ENCODE data around the gene ENPP5. TPM values are rescaled to one million over a fixed set of nuclear protein-coding genes. Genes with fewer than 3 reads are reported as not detected.

Gene ENPP5
- total and polyA plus RNA-seq, 2 of the 13 experiments (the other 11 are each of a cell fraction or from before 2014, with no cell fraction given) = not detected

DNA sequence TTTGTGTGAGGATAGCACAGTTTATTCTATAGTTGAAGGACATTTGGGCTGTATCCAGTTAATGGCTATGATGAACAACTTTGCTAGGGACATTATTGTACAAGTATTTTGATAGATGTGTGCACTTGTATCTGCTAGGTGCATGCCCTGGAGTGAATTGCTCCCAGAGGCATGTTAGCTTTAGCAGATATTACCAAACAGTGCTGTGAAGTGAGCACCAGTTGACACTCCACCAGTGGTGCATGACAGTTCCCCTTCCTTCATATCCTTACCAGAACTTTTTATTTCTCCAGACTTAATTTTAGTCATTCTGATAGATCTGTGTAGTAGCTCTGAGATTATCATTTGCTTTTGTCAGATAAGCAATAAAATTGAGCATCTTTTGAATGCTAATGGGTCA is 48.9 kb upstream of the ENPP5 start (continued):
- no peak for TF ChIP-seq RFX3 (CRISPR knock-in tag; IDR thresholded peaks at IDR 0.05)
- TF ChIP-seq SRF (IDR thresholded peaks at IDR 0.05; ENCODE audit: low read depth, low read length) = no peak

GRCh38 chr6:46218457-46218856 is 47.7 kb upstream of the ENPP5 start:
- H3K27ac ChIP-seq (ENCODE audit: extremely low read length, insufficient read depth, low read length) = no peak overlapping the region
- no TSS peak for BruUV-seq (replicated peaks)
- H3K4me1 ChIP-seq (ENCODE audit: insufficient read depth, low read length) = no peaks in the 10 kb centered on the region
- no peak overlapping the region for H3K4me3 ChIP-seq (replicated peaks in 1 of 3; ENCODE audit: insufficient read depth in 1 of 3, low read depth in 2 of 3, low read length in 3 of 3)
- DNase-seq (ENCODE audit: low spot score) (no peak), FAIRE-seq (no peak), ATAC-seq (no peak)
- no peaks in the 10 kb centered on the region for H3K27me3 ChIP-seq (ENCODE audit: control insufficient read depth in 1 of 2, insufficient read depth in 2 of 2, low read length in 2 of 2)
- no peaks in the 10 kb centered on the region for H3K36me3 ChIP-seq (replicated peaks in 1 of 2; ENCODE audit: control insufficient read depth in 1 of 2, insufficient read depth in 2 of 2, low read length in 2 of 2)
- H4K20me1 ChIP-seq (ENCODE audit: insufficient read depth, low read length) = no peaks in the 10 kb centered on the region
- intact Hi-C loops (cut with micrococcal nuclease; ENCODE audit: unreplicated experiment) (no loop called here), in situ Hi-C loops (cut with HindIII; ENCODE audit: extremely low pct_ligation_motif_present, low pct_unique_long_range_greater_than_20kb) (loop anchor here (10.0 to 25.0 kb wide), 2 partner anchors 416 to 769 kb away; no protein-coding TSS in a partner anchor)
- no peaks in the 10 kb centered on the region for H3K9me3 ChIP-seq (ENCODE audit: low read length)
- CTCF ChIA-PET (ENCODE audit: low intra/inter-chr PET ratio, low total read pairs) = no interaction called here
- no peaks in the 10 kb centered on the region for H3K79me2 ChIP-seq (ENCODE audit: insufficient read depth, low read length)
- no peak overlapping the region for H3K9ac ChIP-seq (ENCODE audit: insufficient read depth, low read depth, low read length)
- no peak overlapping the region for H2AFZ ChIP-seq (ENCODE audit: low read length)
- no peak overlapping the region for H3K4me2 ChIP-seq (ENCODE audit: low read depth, low read length)
- POLR2A ChIA-PET = no interaction called here
- TF ChIP-seq ZNF350 (CRISPR knock-in tag; IDR thresholded peaks at IDR 0.05; ENCODE audit: borderline replicate concordance, low read depth) = no peak
- TF ChIP-seq, protein P1, sequence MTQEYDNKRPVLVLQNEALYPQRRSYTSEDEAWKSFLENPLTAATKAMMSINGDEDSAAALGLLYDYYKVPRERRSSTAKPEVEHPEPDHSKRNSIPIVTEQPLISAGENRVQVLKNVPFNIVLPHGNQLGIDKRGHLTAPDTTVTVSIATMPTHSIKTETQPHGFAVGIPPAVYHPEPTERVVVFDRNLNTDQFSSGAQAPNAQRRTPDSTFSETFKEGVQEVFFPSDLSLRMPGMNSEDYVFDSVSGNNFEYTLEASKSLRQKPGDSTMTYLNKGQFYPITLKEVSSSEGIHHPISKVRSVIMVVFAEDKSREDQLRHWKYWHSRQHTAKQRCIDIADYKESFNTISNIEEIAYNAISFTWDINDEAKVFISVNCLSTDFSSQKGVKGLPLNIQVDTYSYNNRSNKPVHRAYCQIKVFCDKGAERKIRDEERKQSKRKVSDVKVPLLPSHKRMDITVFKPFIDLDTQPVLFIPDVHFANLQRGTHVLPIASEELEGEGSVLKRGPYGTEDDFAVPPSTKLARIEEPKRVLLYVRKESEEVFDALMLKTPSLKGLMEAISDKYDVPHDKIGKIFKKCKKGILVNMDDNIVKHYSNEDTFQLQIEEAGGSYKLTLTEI (CRISPR knock-in tag; conservative IDR thresholded peaks at IDR 0.05) = no peak
- no peak for TF ChIP-seq LCORL (IDR thresholded peaks at IDR 0.05)
- TF ChIP-seq LCORL (CRISPR knock-in tag; IDR thresholded peaks at IDR 0.05) = no peak
- TF ChIP-seq ZNF570 (CRISPR knock-in tag; IDR thresholded peaks at IDR 0.05; ENCODE audit: borderline replicate concordance) = no peak
- no peak for TF ChIP-seq ZNF296 (CRISPR knock-in tag; conservative IDR thresholded peaks at IDR 0.05)
- TF ChIP-seq, protein P2, sequence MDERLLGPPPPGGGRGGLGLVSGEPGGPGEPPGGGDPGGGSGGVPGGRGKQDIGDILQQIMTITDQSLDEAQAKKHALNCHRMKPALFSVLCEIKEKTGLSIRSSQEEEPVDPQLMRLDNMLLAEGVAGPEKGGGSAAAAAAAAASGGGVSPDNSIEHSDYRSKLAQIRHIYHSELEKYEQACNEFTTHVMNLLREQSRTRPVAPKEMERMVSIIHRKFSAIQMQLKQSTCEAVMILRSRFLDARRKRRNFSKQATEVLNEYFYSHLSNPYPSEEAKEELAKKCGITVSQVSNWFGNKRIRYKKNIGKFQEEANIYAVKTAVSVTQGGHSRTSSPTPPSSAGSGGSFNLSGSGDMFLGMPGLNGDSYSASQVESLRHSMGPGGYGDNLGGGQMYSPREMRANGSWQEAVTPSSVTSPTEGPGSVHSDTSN (CRISPR knock-in tag; IDR thresholded peaks at IDR 0.05) = no peak
- TF ChIP-seq PPARG (CRISPR knock-in tag; conservative IDR thresholded peaks at IDR 0.05) = no peak
- no peak for TF ChIP-seq MZF1 (CRISPR knock-in tag; IDR thresholded peaks at IDR 0.05; ENCODE audit: borderline replicate concordance)
- no peak for TF ChIP-seq ZNF605 (CRISPR knock-in tag; IDR thresholded peaks at IDR 0.05)
- no peak for TF ChIP-seq RXRB (CRISPR knock-in tag; IDR thresholded peaks at IDR 0.05; ENCODE audit: borderline replicate concordance)
- 2% methylated on average over 2 of the region's 2 CpGs for WGBS (ENCODE audit: low lambda C conversion rate)
